HepG2 (cell line): ENCODE measurements around the gene FILIP1. TPM values are rescaled to one million over a fixed set of nuclear protein-coding genes. Genes with fewer than 3 reads are reported as not detected.

Experiments
- EED ChIP-seq: sonication (generic); formaldehyde crosslinking; IDR thresholded peaks from 2 replicates; pipeline ENCODE4 v1.5.0; 2020; ENCODE audit warnings: mild to moderate bottlenecking, missing genetic modification reagents
- JUNB ChIP-seq: sonication (generic); formaldehyde crosslinking; IDR thresholded peaks from 2 replicates; pipeline ENCODE4 v1.8.0; 2022; ENCODE audit warnings: missing genetic modification reagents, mild to moderate bottlenecking, borderline replicate concordance
- KDM1A ChIP-seq: IDR thresholded peaks from 2 replicates; pipeline ENCODE4 v1.6.1; 2016; ENCODE audit warnings: missing compliant biosample characterization
- KDM5A ChIP-seq: fragments of 200-600 bp; sonication (generic); IDR thresholded peaks from 2 replicates; pipeline ENCODE4 v1.7.0; 2018; ENCODE audit warnings: antibody characterized with exemption, mild to moderate bottlenecking, low read length, borderline replicate concordance
- NR2F1 ChIP-seq, 2 experiments: fragments of 450-650 bp in 1 of 2; formaldehyde crosslinking in 1 of 2; IDR thresholded peaks; 2 replicates each; pipeline versions ENCODE4 v1.5.0 to v1.6.1; 2016 to 2020; ENCODE audit warnings: mild to moderate bottlenecking in 1 of 2, missing compliant biosample characterization in 1 of 2, missing genetic modification reagents in 1 of 2, moderate library complexity in 1 of 2
- PHF5A ChIP-seq: IDR thresholded peaks from one replicate; pipeline ENCODE4 v1.6.1; 2018; ENCODE audit warnings: low read depth, missing genetic modification reagents; ENCODE audit not compliant: unreplicated experiment
- POLR2G ChIP-seq: fragments of 200-400 bp; formaldehyde crosslinking; IDR thresholded peaks from 2 replicates; pipeline ENCODE4 v1.6.1; 2018; ENCODE audit warnings: mild to moderate bottlenecking, low read depth, low read length, moderate library complexity
- RBM39 ChIP-seq: fragments of 200-400 bp; formaldehyde crosslinking; IDR thresholded peaks from one replicate; pipeline ENCODE4 v1.6.1; 2018; ENCODE audit warnings: antibody characterized with exemption, mild to moderate bottlenecking, low read depth, low read length; ENCODE audit not compliant: poor library complexity, severe bottlenecking
- ZBTB7A ChIP-seq: sonication (generic); formaldehyde crosslinking; IDR thresholded peaks from 2 replicates; pipeline ENCODE4 v1.8.0; 2022; ENCODE audit warnings: mild to moderate bottlenecking, missing genetic modification reagents
- ZFP62 ChIP-seq: sonication (generic); formaldehyde crosslinking; IDR thresholded peaks from 2 replicates; pipeline ENCODE4 v1.4.0; 2020; ENCODE audit warnings: missing genetic modification reagents
- ZNF260 ChIP-seq: sonication (generic); formaldehyde crosslinking; IDR thresholded peaks from 2 replicates; pipeline ENCODE4 v1.4.0; 2020; ENCODE audit warnings: missing genetic modification reagents, low read depth, mild to moderate bottlenecking, borderline replicate concordance
- ZNF644 ChIP-seq: IDR thresholded peaks from 2 replicates; pipeline ENCODE4 v1.6.1; 2016; ENCODE audit warnings: low read depth
- polyA plus RNA-seq, 8 experiments: library from polyadenylated mRNA; depleted of rRNA in 3 of 8; stranded (reverse) in 7 of 8; unstranded in 1 of 8; fragments of >200 nt; fragmentation: Illumina TruSeq in 4 of 8; extraction: Trizol in 4 of 8; gene quantifications; 2 replicates each; pipeline versions ENCODE4 v1.2.1 to v1.2.3, GENCODE V29; 2011 to 2016; ENCODE audit warnings: low read depth in 4 of 8, missing spikeins in 1 of 8, mixed read lengths in 1 of 8; ENCODE audit not compliant: insufficient read depth in 1 of 8
- total RNA-seq, 5 experiments: library from RNA; depleted of rRNA; stranded (reverse); fragments of >200 nt; fragmentation: Illumina TruSeq; extraction: Trizol; gene quantifications; 2 replicates each; pipeline ENCODE4 v1.2.3, GENCODE V29; 2016; ENCODE audit warnings: low read depth in 1 of 5
- TF ChIP-seq, protein P1 (sequence below): IDR thresholded peaks from 2 replicates; pipeline ENCODE4 v1.6.1; 2016
- TF ChIP-seq, protein P2 (sequence below): sonication (generic); formaldehyde crosslinking; IDR thresholded peaks from 2 replicates; pipeline ENCODE4 v1.4.0; 2020; ENCODE audit warnings: mild to moderate bottlenecking, missing genetic modification reagents
- TF ChIP-seq, protein P3 (sequence below): IDR thresholded peaks from 2 replicates; pipeline ENCODE4 v1.6.1; 2016; ENCODE audit warnings: missing compliant biosample characterization, missing genetic modification reagents, borderline replicate concordance
- TF ChIP-seq, protein P4 (sequence below): sonication (generic); formaldehyde crosslinking; IDR thresholded peaks from 2 replicates; pipeline ENCODE4 v1.4.0; 2020; ENCODE audit warnings: missing genetic modification reagents, borderline replicate concordance
- TF ChIP-seq, protein P5 (sequence below): sonication (generic); formaldehyde crosslinking; IDR thresholded peaks from 2 replicates; pipeline ENCODE4 v1.4.0; 2020; ENCODE audit warnings: missing genetic modification reagents, borderline replicate concordance

The FILIP1 gene
- total and polyA plus RNA-seq, 2 of the 13 experiments (the other 11 are each of a cell fraction or from before 2014, with no cell fraction given) = not detected

DNA sequence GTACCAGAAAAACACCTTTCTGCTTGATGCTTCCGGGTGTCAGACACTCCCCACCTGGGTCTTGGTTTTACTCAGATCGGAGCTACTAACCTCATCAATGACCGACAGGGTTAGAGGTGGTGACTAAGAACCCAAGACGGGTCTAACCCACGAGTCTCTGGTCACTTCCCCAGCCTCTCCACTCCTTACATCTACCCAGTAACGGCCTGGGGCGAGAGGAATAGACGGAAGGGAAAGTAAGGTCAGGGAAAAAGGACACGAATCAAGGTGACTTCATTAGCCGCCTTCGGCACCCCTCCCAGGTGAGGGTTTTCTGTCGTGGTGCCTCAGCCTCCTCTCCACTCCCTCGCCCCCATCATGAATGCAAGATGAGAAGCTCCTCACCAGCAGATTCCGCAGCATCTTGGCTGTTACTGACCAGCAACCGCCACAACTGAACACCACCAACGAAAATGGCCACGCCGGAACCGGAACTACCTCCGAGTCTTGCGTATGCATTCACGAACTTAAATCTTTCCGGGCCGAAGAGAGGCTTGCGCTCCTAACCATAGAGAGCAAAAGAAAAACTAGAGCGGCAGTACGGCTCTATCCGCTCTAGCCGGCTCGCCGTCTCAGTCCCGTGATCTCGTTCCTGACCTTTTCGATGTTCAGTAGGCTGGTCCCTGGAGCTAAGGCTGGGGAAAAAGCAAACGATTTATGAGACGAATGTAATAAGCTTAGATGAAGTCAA, 250.1 kb downstream of the FILIP1 start, which contains the start of gene COX7A2 (continued):
- TF ChIP-seq, protein P1, sequence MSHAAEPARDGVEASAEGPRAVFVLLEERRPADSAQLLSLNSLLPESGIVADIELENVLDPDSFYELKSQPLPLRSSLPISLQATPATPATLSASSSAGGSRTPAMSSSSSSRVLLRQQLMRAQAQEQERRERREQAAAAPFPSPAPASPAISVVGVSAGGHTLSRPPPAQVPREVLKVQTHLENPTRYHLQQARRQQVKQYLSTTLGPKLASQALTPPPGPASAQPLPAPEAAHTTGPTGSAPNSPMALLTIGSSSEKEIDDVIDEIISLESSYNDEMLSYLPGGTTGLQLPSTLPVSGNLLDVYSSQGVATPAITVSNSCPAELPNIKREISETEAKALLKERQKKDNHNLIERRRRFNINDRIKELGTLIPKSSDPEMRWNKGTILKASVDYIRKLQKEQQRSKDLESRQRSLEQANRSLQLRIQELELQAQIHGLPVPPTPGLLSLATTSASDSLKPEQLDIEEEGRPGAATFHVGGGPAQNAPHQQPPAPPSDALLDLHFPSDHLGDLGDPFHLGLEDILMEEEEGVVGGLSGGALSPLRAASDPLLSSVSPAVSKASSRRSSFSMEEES (CRISPR knock-in tag) = peak; percentile 99
- TF ChIP-seq, protein P2, sequence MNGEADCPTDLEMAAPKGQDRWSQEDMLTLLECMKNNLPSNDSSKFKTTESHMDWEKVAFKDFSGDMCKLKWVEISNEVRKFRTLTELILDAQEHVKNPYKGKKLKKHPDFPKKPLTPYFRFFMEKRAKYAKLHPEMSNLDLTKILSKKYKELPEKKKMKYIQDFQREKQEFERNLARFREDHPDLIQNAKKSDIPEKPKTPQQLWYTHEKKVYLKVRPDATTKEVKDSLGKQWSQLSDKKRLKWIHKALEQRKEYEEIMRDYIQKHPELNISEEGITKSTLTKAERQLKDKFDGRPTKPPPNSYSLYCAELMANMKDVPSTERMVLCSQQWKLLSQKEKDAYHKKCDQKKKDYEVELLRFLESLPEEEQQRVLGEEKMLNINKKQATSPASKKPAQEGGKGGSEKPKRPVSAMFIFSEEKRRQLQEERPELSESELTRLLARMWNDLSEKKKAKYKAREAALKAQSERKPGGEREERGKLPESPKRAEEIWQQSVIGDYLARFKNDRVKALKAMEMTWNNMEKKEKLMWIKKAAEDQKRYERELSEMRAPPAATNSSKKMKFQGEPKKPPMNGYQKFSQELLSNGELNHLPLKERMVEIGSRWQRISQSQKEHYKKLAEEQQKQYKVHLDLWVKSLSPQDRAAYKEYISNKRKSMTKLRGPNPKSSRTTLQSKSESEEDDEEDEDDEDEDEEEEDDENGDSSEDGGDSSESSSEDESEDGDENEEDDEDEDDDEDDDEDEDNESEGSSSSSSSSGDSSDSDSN (CRISPR knock-in tag) = peak; percentile 64
- TF ChIP-seq, protein P3, sequence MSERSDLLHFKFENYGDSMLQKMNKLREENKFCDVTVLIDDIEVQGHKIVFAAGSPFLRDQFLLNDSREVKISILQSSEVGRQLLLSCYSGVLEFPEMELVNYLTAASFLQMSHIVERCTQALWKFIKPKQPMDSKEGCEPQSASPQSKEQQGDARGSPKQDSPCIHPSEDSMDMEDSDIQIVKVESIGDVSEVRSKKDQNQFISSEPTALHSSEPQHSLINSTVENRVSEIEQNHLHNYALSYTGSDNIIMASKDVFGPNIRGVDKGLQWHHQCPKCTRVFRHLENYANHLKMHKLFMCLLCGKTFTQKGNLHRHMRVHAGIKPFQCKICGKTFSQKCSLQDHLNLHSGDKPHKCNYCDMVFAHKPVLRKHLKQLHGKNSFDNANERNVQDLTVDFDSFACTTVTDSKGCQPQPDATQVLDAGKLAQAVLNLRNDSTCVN (CRISPR knock-in tag) = no peak
- TF ChIP-seq NR2F1 (CRISPR knock-in tag; IDR thresholded peaks at IDR 0.05) (peak; percentile 71 to 87), KDM5A (peak; percentile 67), ZFP62 (no peak), PHF5A (CRISPR knock-in tag) (peak; percentile 78), ZBTB7A (CRISPR knock-in tag) (no peak), ZNF260 (CRISPR knock-in tag) (no peak), RBM39 (peak; percentile 26), EED (no peak), KDM1A (CRISPR knock-in tag) (no peak), JUNB (CRISPR knock-in tag) (no peak), ZNF644 (CRISPR knock-in tag) (peak; percentile 60; the same call in 1 of the 2 replicates), POLR2G (peak; percentile 97)
- TF ChIP-seq, protein P4, sequence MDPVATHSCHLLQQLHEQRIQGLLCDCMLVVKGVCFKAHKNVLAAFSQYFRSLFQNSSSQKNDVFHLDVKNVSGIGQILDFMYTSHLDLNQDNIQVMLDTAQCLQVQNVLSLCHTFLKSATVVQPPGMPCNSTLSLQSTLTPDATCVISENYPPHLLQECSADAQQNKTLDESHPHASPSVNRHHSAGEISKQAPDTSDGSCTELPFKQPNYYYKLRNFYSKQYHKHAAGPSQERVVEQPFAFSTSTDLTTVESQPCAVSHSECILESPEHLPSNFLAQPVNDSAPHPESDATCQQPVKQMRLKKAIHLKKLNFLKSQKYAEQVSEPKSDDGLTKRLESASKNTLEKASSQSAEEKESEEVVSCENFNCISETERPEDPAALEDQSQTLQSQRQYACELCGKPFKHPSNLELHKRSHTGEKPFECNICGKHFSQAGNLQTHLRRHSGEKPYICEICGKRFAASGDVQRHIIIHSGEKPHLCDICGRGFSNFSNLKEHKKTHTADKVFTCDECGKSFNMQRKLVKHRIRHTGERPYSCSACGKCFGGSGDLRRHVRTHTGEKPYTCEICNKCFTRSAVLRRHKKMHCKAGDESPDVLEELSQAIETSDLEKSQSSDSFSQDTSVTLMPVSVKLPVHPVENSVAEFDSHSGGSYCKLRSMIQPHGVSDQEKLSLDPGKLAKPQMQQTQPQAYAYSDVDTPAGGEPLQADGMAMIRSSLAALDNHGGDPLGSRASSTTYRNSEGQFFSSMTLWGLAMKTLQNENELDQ = no peak
- TF ChIP-seq, protein P5, sequence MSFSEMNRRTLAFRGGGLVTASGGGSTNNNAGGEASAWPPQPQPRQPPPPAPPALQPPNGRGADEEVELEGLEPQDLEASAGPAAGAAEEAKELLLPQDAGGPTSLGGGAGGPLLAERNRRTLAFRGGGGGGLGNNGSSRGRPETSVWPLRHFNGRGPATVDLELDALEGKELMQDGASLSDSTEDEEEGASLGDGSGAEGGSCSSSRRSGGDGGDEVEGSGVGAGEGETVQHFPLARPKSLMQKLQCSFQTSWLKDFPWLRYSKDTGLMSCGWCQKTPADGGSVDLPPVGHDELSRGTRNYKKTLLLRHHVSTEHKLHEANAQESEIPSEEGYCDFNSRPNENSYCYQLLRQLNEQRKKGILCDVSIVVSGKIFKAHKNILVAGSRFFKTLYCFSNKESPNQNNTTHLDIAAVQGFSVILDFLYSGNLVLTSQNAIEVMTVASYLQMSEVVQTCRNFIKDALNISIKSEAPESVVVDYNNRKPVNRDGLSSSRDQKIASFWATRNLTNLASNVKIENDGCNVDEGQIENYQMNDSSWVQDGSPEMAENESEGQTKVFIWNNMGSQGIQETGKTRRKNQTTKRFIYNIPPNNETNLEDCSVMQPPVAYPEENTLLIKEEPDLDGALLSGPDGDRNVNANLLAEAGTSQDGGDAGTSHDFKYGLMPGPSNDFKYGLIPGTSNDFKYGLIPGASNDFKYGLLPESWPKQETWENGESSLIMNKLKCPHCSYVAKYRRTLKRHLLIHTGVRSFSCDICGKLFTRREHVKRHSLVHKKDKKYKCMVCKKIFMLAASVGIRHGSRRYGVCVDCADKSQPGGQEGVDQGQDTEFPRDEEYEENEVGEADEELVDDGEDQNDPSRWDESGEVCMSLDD (CRISPR knock-in tag) = 0 out of 2 replicates have a peak, but pooled peaks have one; percentile 55
